ENCODE data around the gene VAV1.

GRCh38 chr19:6744381-6745301, 27.9 kb upstream of the VAV1 start:
- TF ChIP-seq, protein P1, sequence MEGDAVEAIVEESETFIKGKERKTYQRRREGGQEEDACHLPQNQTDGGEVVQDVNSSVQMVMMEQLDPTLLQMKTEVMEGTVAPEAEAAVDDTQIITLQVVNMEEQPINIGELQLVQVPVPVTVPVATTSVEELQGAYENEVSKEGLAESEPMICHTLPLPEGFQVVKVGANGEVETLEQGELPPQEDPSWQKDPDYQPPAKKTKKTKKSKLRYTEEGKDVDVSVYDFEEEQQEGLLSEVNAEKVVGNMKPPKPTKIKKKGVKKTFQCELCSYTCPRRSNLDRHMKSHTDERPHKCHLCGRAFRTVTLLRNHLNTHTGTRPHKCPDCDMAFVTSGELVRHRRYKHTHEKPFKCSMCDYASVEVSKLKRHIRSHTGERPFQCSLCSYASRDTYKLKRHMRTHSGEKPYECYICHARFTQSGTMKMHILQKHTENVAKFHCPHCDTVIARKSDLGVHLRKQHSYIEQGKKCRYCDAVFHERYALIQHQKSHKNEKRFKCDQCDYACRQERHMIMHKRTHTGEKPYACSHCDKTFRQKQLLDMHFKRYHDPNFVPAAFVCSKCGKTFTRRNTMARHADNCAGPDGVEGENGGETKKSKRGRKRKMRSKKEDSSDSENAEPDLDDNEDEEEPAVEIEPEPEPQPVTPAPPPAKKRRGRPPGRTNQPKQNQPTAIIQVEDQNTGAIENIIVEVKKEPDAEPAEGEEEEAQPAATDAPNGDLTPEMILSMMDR (IDR thresholded peaks at IDR 0.05): peak in 1 of 6 experiments; percentile 18
- no peak for TF ChIP-seq POLR2A (IDR thresholded peaks at IDR 0.05)

Data from esophagus squamous epithelium (tissue), 4 donors.